Smooth muscle cell (in vitro differentiated cells): ENCODE results near the gene MOCOS. TPM values are rescaled to one million over a fixed set of nuclear protein-coding genes. Genes with fewer than 3 reads are reported as not detected.

Experiments
- DNase-seq: peaks from one replicate; lab custom pipeline; 2025; ENCODE audit not compliant: unreplicated experiment; lab: John Stamatoyannopoulos, UW
- H2AFZ ChIP-seq: fragments of 200-600 bp; sonication (generic); 2 replicates; pipeline ENCODE4 v1.6.0; 2016; ENCODE audit warnings: antibody characterized with exemption, low read depth, mild to moderate bottlenecking
- H3F3A ChIP-seq: fragments of 200-600 bp; sonication (generic); 2 replicates; pipeline ENCODE4 v1.6.0; 2017; ENCODE audit warnings: antibody characterized with exemption, low read depth
- H3K27ac ChIP-seq: fragments of 200-600 bp; sonication (generic); 2 replicates; pipeline ENCODE4 v1.5.1; 2016; ENCODE audit warnings: low read depth, mild to moderate bottlenecking
- H3K27me3 ChIP-seq: fragments of 200-600 bp; sonication (generic); 2 replicates; pipeline ENCODE4 v1.6.1; 2016; ENCODE audit warnings: low read depth, mild to moderate bottlenecking
- H3K36me3 ChIP-seq: fragments of 200-600 bp; sonication (generic); 2 replicates; pipeline ENCODE4 v1.5.1; 2016; ENCODE audit warnings: low read depth
- H3K4me1 ChIP-seq: fragments of 200-600 bp; sonication (generic); 2 replicates; pipeline ENCODE4 v1.5.1; 2016; ENCODE audit warnings: low read depth
- H3K4me2 ChIP-seq: fragments of 200-600 bp; sonication (generic); 2 replicates; pipeline ENCODE4 v1.6.0; 2016; ENCODE audit warnings: mild to moderate bottlenecking
- H3K4me3 ChIP-seq: fragments of 200-600 bp; sonication (generic); 2 replicates; pipeline ENCODE4 v1.5.1; 2016; ENCODE audit warnings: mild to moderate bottlenecking
- H3K79me2 ChIP-seq: fragments of 200-600 bp; sonication (generic); 2 replicates; pipeline ENCODE4 v1.6.0; 2016; ENCODE audit warnings: low read depth, mild to moderate bottlenecking
- H3K9ac ChIP-seq: fragments of 200-600 bp; sonication (generic); 2 replicates; pipeline ENCODE4 v1.6.0; 2016; ENCODE audit warnings: low read depth
- H3K9me3 ChIP-seq: fragments of 200-600 bp; sonication (generic); replicated peaks from 2 replicates; pipeline ENCODE4 v1.5.1; 2016; ENCODE audit warnings: low read depth
- H4K20me1 ChIP-seq: fragments of 200-600 bp; sonication (generic); 2 replicates; pipeline ENCODE4 v1.6.0; 2016; ENCODE audit warnings: low read depth
- WGBS: methylation state at CpG from one replicate; pipeline ENCODE4 v1.1.7; 2016; ENCODE audit warnings: low lambda C conversion rate; 5-methylcytosine and 5-hydroxymethylcytosine counted together
- polyA plus RNA-seq: library from polyadenylated mRNA; unstranded; fragments of >200 nt; fragmentation: Nextera tagmentation; extraction: Ambion mirVana; gene quantifications from 2 replicates; pipeline ENCODE4 v1.2.1, GENCODE V29; 2016
- total RNA-seq: library from RNA; depleted of rRNA; stranded (reverse); fragments of >200 nt; gene quantifications from 2 replicates; pipeline ENCODE4 v1.2.3, GENCODE V29; 2014
- TF ChIP-seq, protein P1 (sequence below): fragments of 200-600 bp; sonication (generic); IDR thresholded peaks from 2 replicates; pipeline ENCODE4 v1.5.1; 2017; ENCODE audit warnings: borderline replicate concordance, mild to moderate bottlenecking, antibody characterized with exemption; ENCODE audit not compliant: insufficient read depth, poor library complexity, severe bottlenecking

Gene MOCOS
- total and polyA plus RNA-seq, 2 experiments from 2014 or later, result 1.6 to 1.7 TPM

DNA sequence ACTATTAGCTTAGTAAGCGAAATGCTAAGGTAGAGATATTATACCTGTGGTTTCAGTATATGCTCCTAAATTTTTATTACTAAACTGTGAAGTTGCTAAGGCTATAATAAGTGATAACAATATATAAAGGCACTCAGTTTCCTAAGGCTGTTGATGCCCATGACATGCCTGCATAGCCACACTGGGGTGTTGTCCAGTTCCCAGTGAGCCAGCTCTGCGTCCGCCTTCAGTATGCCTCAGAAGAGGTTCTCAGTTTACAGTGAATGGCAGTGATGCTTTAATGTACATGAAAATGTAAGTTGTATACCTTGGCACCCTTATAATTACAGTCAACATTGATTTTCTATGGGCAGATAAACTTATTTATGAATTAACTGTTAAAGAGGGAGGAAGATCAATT is 117.4 kb downstream of the MOCOS start:
- 96% methylated on average over 3 of the region's 3 CpGs for WGBS
- peaks cover 55% of the 10 kb centered on the region for H3K79me2 ChIP-seq

DNA sequence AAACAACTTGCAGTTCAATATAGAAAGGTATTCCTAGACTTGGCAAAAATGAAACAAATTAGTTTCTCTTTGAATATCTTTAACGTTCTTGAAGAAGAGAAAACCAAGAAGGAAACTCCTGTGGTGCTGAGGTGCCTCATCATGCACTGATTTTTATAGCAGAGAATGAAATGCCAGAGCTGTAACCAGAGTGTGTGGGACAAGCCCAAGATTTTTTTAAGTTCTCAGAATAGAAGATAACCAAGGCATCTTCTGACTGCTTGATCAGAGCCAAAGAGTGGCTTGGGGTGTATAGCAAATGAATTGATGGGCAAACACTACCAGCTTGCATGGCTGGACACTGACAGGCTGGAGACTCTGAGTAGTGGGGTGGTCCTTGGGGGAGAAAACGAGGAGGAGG is 118.1 kb downstream of the MOCOS start:
- Histone ChIP-seq H4K20me1 (no peaks in the 10 kb centered on the region), H3K36me3 (no peaks in the 10 kb centered on the region), H3K9me3 (no peaks in the 10 kb centered on the region), H3K4me1 (peaks cover 22% of the 10 kb centered on the region), H2AFZ (no peak overlapping the region), H3K79me2 (peaks cover 53% of the 10 kb centered on the region), H3K27ac (no peak overlapping the region), H3K27me3 (no peaks in the 10 kb centered on the region), H3K4me2 (no peak overlapping the region), H3K9ac (no peak overlapping the region), H3K4me3 (no peak overlapping the region), H3F3A (peaks cover 8% of the 10 kb centered on the region)
- TF ChIP-seq, protein P1, sequence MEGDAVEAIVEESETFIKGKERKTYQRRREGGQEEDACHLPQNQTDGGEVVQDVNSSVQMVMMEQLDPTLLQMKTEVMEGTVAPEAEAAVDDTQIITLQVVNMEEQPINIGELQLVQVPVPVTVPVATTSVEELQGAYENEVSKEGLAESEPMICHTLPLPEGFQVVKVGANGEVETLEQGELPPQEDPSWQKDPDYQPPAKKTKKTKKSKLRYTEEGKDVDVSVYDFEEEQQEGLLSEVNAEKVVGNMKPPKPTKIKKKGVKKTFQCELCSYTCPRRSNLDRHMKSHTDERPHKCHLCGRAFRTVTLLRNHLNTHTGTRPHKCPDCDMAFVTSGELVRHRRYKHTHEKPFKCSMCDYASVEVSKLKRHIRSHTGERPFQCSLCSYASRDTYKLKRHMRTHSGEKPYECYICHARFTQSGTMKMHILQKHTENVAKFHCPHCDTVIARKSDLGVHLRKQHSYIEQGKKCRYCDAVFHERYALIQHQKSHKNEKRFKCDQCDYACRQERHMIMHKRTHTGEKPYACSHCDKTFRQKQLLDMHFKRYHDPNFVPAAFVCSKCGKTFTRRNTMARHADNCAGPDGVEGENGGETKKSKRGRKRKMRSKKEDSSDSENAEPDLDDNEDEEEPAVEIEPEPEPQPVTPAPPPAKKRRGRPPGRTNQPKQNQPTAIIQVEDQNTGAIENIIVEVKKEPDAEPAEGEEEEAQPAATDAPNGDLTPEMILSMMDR, result no peak
- 88% methylated on average over 2 of the region's 2 CpGs for WGBS
- DNase-seq, result no peak

More for the DNA sequence above, 117.4 kb downstream of the MOCOS start:
- peaks cover 5% of the 10 kb centered on the region for H3F3A ChIP-seq
- H3K9ac ChIP-seq, result no peak overlapping the region
- no peak for DNase-seq
- H3K27ac ChIP-seq, result no peak overlapping the region
- TF ChIP-seq, protein P1, result no peak
- H3K27me3 ChIP-seq, result no peaks in the 10 kb centered on the region
- H2AFZ ChIP-seq, result no peak overlapping the region
- H4K20me1 ChIP-seq, result no peaks in the 10 kb centered on the region
- peaks cover 24% of the 10 kb centered on the region for H3K4me1 ChIP-seq
- no peak overlapping the region for H3K4me3 ChIP-seq
- H3K4me2 ChIP-seq, result no peak overlapping the region
- H3K9me3 ChIP-seq, result no peaks in the 10 kb centered on the region
- no peaks in the 10 kb centered on the region for H3K36me3 ChIP-seq

DNA sequence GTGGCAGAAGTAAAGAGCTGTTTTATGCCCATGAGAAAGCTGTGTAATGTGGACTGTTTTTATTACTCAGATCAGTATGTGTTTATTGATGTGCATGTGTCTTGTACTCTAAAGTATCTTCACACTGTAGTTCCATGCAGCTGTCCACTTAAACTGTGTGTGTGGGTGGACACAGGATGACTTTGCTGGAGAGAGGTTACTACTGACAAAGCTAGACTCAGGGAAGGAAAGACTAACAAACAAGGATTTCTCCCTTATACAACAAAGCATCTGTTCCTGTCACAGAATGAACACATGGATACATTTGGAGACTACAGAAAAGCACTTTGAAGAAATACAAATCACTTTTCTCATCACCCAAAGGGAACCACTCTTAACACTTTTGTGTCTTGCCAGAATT is 120.2 kb downstream of the MOCOS start:
- H3F3A ChIP-seq, result peaks cover 8% of the 10 kb centered on the region
- DNase-seq, result no peak
- no peak overlapping the region for H3K9ac ChIP-seq
- H4K20me1 ChIP-seq, result no peaks in the 10 kb centered on the region
- no peak overlapping the region for H2AFZ ChIP-seq
- peaks cover 16% of the 10 kb centered on the region for H3K4me1 ChIP-seq
- no peak overlapping the region for H3K4me2 ChIP-seq
- TF ChIP-seq, protein P1, result no peak
- H3K27me3 ChIP-seq, result no peaks in the 10 kb centered on the region
- peak overlapping the region; percentile 9 for H3K27ac ChIP-seq
- no peak overlapping the region for H3K4me3 ChIP-seq
- no peaks in the 10 kb centered on the region for H3K9me3 ChIP-seq
- no peaks in the 10 kb centered on the region for H3K36me3 ChIP-seq
- peaks cover 46% of the 10 kb centered on the region for H3K79me2 ChIP-seq

DNA sequence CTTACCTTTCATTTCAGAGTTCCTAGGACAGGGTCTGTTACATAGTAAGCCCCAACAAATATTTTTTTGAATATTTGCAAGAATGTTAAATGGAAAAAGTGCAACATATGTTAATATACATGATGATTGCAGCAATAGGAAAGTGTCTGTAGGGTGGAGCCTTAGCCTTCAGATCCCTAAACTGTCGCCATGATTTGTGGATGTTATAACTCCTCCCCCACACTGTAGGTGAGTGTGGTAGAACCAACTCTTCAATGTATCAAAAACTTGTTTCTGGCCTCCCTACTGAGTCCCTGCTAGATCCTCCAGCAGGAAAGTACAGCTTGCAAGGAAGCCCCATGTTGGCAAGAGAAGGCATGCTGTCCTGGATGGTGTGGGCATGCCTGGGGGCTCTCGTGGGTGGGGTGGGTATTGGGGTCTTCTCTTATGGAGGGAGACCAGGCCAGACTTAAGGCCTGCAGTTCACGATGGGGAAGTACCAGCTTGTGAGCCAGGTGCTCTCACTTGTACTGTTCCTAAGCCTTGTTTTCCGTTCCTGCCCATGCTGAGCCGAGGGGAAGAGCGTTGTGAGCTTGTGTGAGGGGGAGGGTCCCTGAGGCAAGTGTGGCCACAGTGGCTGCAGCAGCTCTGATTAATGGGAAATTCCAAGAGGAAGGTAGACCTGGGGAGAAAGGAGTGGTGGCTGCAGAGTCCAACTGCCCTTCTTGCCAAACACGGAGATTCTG is 121.6 kb downstream of the MOCOS start:
- Histone ChIP-seq H3F3A (peaks cover 8% of the 10 kb centered on the region), H3K27me3 (no peaks in the 10 kb centered on the region), H3K9me3 (no peaks in the 10 kb centered on the region), H3K79me2 (peaks cover 49% of the 10 kb centered on the region), H3K27ac (peak overlapping the region; percentile 95), H4K20me1 (no peaks in the 10 kb centered on the region), H3K4me1 (peaks cover 10% of the 10 kb centered on the region), H2AFZ (no peak overlapping the region), H3K36me3 (no peaks in the 10 kb centered on the region), H3K9ac (peak overlapping the region; percentile 31), H3K4me3 (no peak overlapping the region), H3K4me2 (peak overlapping the region; percentile 63)
- 59% methylated on average over 7 of the region's 7 CpGs for WGBS
- DNase-seq, result no peak
- TF ChIP-seq, protein P1, result no peak
